B cell (primary cell): ENCODE data around the gene TANC1.

Source experiments
- CTCF ChIP-seq: fragments of 200-600 bp; IDR thresholded peaks from one replicate; pipeline ENCODE4 v1.8.0; 2022; ENCODE audit warnings: antibody characterized with exemption, mild to moderate bottlenecking
- EZH2 ChIP-seq: IDR thresholded peaks from 2 replicates; pipeline ENCODE4 v1.6.1; 2012; ENCODE audit warnings: borderline replicate concordance, low read depth, mild to moderate bottlenecking, moderate library complexity, low read length; ENCODE audit not compliant: insufficient read depth, poor library complexity, severe bottlenecking

- TF ChIP-seq CTCF (no peak), EZH2 (no peak)
Observed at GRCh38 chr2:159155791-159156190, 187.4 kb downstream of the TANC1 start.
